Gastrocnemius medialis (tissue), 4 donors: ENCODE measurements around the gene NCMAP.

ENCODE experiments used
- CTCF ChIP-seq, 5 experiments: fragments of 450-650 bp in 3 of 5; fragments of 200-600 bp in 2 of 5; sonication (generic) in 2 of 5; IDR thresholded peaks in 4 of 5; conservative IDR thresholded peaks in 1 of 5; 1 replicate in 4 of 5; 2 replicates in 1 of 5; pipeline ENCODE4 v1.5.1; 2016 to 2019; ENCODE audit warnings: antibody characterized with exemption in 5 of 5, mild to moderate bottlenecking in 3 of 5, moderate library complexity in 3 of 5
- POLR2A ChIP-seq, 2 donors: fragments of 450-650 bp; IDR thresholded peaks; one replicate each; pipeline ENCODE4 v1.6.1; 2017; ENCODE audit warnings: antibody characterized with exemption in 2 of 2, mild to moderate bottlenecking in 2 of 2, moderate library complexity in 2 of 2

DNA sequence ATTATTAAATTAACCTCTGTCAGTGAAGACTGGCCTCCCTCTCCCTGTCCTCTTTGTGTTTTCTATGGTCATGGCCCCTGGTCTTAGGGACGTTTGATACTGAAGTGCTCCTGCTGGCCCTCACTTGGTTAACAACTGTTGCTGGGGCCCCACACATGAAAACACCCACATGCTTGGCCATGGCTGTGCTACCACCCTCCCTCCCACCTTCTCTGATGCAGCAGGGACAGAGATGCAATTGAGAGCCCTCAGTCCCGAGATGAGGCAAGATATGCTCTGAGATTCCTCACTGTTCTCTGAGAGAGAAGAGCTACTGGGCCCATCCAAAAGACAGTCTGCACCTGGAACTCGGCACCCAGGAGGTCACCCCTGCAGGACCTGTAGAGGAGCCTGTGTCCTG is 33.3 kb downstream of the NCMAP start:
- TF ChIP-seq CTCF (IDR thresholded peaks at IDR 0.05 in 4 of 5, conservative IDR thresholded peaks at IDR 0.05 in 1 of 5), result no peak
- no peak for TF ChIP-seq POLR2A (IDR thresholded peaks at IDR 0.05)
